Measurements from ENCODE around the gene RILPL1. TPM values are rescaled to one million over a fixed set of nuclear protein-coding genes. Genes with fewer than 3 reads are reported as not detected.

Gene RILPL1
- total and polyA plus RNA-seq, 9 of the 15 experiments (the other 6 are each of a cell fraction or from before 2014, with no cell fraction given) = 0.25 to 10.6 (median 8.6) TPM

DNA sequence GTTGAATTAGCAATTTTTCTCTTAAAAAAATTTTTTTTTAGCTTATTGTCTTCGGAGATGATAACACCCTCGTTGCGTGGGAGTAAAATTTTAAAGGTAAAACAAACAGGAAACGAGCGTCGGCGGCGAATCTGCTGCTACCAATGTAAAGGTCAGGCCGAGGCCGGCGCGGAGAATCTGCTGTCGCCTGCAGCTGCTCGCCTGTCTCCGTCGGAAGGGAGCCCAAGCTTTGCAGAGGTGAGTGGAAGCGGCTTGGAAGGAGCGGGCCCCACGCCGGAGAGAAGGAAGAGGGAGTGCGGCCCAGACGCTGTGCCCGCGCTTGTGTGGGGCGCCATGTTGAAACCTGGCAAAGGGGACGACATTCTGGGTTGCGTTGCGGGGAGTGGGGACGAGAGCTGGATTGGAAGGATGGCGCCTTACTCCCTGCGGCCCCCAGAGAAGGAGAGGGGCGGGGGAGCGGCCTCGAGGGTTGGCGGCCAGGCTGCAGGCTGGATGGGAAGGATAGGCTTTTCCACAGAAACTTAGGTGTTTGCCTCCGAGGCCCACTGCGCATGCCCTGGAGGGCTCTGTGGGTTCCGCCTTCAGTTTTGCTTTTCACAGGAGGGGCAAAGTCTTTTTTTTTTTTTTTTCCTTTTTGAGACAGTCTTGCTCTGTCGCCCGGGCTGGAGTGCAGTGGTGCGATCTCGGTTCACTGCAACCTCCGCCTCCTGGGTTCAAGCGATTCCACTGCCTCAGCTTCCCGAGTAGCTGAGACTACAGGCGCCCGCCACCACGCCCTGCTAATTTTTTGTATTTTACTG lies 75.3 kb downstream of the RILPL1 start, which contains the start of gene SNRNP35 (continued):
- no peak for TF ChIP-seq DNMT1 (IDR thresholded peaks at IDR 0.05)
- TF ChIP-seq SP2 (IDR thresholded peaks at IDR 0.05; ENCODE audit: extremely low read depth, low read depth, low read length, poor library complexity, severe bottlenecking) = no peak
- TF ChIP-seq NONO (IDR thresholded peaks at IDR 0.05; ENCODE audit: low read depth in 2 of 2, low read length in 1 of 2) = 0 out of 4 replicates have a peak, but pooled peaks of 1 of the 2 experiments have one; percentile 37
- no peak for TF ChIP-seq ZNF445 (CRISPR knock-in tag; IDR thresholded peaks at IDR 0.05; ENCODE audit: low read depth)
- no peak for TF ChIP-seq MCM3 (IDR thresholded peaks at IDR 0.05)
- no peak for TF ChIP-seq KHSRP (IDR thresholded peaks at IDR 0.05)
- TF ChIP-seq ZKSCAN3 (CRISPR knock-in tag; IDR thresholded peaks at IDR 0.05) = no peak
- TF ChIP-seq CHD4 (IDR thresholded peaks at IDR 0.05; ENCODE audit: insufficient read depth, insufficient replicate concordance, low read depth, low read length, poor library complexity, severe bottlenecking) = no peak
- no peak for TF ChIP-seq HEY1 (CRISPR knock-in tag; IDR thresholded peaks at IDR 0.05; ENCODE audit: borderline replicate concordance)
- TF ChIP-seq ZNF75A (CRISPR knock-in tag; IDR thresholded peaks at IDR 0.05) = no peak
- no peak for TF ChIP-seq FOXM1 (IDR thresholded peaks at IDR 0.05; ENCODE audit: low read depth)
- no peak for TF ChIP-seq FOXM1 (CRISPR knock-in tag; IDR thresholded peaks at IDR 0.05; ENCODE audit: low read depth)
- TF ChIP-seq NUFIP1 (IDR thresholded peaks at IDR 0.05; ENCODE audit: partially characterized antibody) = no peak
- TF ChIP-seq NFIC (IDR thresholded peaks at IDR 0.05) = peak; percentile 85
- no peak for TF ChIP-seq BHLHE40 (IDR thresholded peaks at IDR 0.05; ENCODE audit: low read length)
- TF ChIP-seq, protein P1, sequence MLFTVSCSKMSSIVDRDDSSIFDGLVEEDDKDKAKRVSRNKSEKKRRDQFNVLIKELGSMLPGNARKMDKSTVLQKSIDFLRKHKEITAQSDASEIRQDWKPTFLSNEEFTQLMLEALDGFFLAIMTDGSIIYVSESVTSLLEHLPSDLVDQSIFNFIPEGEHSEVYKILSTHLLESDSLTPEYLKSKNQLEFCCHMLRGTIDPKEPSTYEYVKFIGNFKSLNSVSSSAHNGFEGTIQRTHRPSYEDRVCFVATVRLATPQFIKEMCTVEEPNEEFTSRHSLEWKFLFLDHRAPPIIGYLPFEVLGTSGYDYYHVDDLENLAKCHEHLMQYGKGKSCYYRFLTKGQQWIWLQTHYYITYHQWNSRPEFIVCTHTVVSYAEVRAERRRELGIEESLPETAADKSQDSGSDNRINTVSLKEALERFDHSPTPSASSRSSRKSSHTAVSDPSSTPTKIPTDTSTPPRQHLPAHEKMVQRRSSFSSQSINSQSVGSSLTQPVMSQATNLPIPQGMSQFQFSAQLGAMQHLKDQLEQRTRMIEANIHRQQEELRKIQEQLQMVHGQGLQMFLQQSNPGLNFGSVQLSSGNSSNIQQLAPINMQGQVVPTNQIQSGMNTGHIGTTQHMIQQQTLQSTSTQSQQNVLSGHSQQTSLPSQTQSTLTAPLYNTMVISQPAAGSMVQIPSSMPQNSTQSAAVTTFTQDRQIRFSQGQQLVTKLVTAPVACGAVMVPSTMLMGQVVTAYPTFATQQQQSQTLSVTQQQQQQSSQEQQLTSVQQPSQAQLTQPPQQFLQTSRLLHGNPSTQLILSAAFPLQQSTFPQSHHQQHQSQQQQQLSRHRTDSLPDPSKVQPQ (CRISPR knock-in tag; IDR thresholded peaks at IDR 0.05; ENCODE audit: borderline replicate concordance) = no peak
- TF ChIP-seq HOMEZ (CRISPR knock-in tag; IDR thresholded peaks at IDR 0.05) = no peak
- TF ChIP-seq NR2C1 (IDR thresholded peaks at IDR 0.05) = peak; percentile 72
- peak; percentile 68; the same call in 1 of the 2 replicates for TF ChIP-seq NR2C1 (tag; IDR thresholded peaks at IDR 0.05)
- TF ChIP-seq ZBTB7A (IDR thresholded peaks at IDR 0.05; ENCODE audit: borderline replicate concordance, control insufficient read depth, low read depth, low read length) = peak; percentile 8; the same call in 1 of the 2 replicates
- TF ChIP-seq ZBTB5 (IDR thresholded peaks at IDR 0.05) = peak; percentile 82; the same call in 1 of the 2 replicates
- TF ChIP-seq CHD1 (IDR thresholded peaks at IDR 0.05; ENCODE audit: low read length) = no peak

All from K562 (cell line).